NCI-H510A (cell line): ENCODE measurements around the gene AGMO.

Source experiments
- DNase-seq: peaks from one replicate; lab custom pipeline; 2025; lab: John Stamatoyannopoulos, UW

AGMO gene

DNA sequence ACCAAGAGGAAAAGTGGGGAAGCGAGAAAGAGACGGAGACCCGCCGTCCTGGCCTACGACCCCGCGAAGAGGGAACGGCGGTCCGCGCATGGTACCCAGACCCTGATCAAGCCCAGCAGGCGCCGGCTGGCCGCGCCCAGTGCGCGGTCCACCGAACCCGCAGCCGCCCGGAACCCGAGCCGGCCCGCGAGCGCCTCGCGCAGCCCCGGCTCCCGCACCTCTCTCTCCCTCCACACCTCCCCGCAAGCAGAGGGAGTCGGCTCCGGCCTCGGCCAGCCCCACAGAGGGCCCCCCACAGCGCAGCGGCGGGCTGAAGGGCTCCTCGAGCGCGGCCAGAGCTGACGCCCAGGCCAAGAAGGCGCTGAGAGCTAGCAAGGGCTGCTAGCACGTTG, 164.7 kb downstream of the AGMO start:
- no peak for DNase-seq

DNA sequence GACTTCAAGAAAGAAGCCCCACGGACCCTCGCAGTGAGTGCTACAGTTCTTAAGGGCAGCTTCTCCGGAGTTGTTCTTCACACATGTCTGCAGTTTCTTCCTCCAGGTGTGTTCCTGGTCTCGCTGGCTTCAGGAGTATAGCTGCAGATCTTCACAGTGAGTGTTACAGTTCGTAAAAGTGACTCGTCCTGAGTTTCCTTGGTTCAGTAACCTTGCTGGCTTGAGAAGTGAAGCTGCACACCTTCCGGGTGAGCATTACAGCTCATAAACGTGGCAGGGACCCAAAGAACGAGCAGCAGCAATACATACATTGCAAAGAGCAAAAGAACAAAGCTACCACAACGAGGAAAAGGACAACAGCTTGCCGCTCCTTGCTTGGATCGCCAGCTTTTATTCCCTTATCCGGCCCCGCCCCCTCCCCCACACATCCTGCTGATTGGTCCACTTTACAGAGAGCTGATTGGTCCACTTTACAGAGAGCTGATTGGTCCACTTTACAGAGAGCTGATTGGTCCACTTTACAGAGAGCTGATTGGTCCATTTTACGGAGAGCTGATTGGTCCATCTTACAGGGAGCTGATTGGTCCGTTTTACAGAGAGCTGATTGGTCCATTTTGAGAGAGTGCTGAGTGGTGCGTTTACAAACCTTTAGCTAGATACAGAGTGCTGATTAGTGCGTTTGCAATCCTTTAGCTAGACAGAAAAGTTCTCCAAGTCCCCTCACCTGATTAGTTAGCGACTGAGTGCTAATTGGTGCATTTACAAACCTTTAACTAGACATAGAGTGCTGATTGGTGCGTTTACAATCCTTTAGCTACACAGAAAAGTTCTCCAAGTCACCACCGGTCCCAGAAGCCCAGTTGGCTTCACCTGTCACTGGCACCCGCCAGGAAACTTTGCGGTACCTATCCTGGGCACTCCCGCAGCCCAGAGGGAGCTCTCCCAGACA, 165.3 kb downstream of the AGMO start:
- DNase-seq = no peak

DNA sequence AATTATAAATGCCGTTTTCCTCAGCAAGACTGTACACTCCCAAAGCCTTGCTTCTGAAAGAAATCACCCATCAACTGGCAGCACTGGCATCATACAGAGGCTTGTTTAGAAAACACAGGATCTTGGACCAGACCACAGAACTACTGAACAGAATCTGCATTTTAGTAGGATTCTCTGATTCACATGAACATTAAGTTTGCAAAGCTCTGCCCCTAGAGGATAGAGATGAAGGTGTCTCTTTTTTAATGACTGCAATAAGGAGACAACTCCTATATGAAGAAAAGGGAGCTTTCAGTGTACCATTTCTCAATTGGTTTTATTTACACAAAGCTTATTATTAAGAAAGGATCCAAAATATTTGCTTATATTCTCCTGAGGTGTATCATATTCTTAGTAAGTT, 172.7 kb downstream of the AGMO start:
- DNase-seq = no peak

DNA sequence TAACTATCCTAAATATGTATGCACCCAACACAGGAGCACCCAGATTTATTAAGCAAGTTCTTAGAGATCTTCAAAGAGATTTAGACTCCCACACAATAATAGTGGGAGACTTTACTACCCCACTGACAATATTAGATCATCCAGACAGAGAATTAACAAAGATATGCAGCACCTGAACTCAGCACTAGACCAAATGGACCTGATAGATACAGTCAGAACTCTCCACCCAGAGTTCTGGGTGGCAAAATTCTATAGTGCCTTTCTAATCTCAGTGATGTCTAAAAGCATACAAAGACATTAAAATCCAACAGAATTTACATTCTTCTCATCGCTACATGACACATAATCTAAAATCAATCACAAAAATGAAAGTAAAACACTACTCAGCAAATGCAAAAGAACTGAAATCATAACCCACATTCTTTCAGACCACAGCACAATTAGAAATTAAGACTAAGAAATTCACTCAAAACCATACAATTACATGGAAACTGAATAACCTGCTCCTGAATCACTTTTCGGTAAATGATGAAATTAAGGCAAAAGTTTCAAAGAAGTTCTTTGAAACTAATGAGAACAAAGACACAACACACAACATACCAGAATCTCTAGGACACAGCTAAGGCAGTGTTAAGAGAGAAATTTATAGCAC, 183.2 kb downstream of the AGMO start:
- DNase-seq = no peak

DNA sequence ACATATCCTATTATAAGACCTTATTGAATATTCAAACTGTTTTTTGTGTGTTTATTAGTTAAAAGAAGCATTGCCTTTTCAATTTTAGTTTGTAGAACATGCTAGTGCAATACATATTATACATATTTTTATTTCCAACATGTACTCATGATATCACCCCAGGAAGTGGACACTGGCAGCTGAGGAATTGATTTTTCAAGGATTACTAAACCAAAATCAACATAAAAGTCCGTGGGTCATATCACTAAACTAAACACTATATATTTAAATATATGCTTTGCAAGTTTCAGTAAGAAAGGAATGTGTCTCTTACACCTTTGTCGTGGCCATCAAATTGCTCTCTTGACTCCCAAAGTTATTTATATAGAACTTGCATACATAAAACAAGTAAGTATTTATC, 185.2 kb downstream of the AGMO start:
- DNase-seq = no peak

DNA sequence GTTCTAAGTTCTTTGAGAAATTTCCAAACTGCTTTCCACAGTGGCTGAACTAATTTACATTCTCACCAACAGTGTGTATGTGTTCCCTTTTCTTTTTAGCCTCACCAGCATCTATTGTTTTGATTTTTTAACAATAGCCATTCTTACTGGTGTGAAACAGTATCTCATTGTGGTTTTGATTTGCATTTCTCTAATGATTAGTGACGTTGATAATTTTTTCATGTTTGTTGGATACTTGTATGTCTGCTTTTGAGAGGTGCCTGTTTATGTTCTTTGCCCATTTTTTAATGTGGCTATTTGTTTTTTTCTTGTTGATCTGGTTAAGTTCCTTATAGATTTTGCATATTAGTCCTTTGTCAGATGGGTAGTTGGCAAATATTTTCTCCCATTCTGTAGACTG, 191.4 kb downstream of the AGMO start:
- DNase-seq = no peak

DNA sequence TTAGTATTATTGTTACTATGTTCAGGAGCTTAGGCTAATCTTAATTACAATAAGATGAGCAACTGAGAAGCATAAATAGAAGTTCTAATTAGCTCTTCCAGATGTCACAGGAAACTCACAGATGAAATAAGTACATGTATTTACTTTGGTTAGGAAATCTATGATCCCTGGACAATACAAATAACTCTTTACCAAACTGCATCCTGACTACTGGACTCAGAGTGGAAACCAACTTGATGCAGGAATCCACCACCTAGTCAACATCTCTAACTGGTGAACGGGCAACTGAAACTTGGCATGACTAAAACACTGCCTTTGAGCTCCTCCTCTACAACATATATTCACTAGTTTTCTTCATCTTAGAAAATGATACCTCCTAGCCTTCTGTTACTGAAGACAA, 193.2 kb downstream of the AGMO start:
- no peak for DNase-seq

DNA sequence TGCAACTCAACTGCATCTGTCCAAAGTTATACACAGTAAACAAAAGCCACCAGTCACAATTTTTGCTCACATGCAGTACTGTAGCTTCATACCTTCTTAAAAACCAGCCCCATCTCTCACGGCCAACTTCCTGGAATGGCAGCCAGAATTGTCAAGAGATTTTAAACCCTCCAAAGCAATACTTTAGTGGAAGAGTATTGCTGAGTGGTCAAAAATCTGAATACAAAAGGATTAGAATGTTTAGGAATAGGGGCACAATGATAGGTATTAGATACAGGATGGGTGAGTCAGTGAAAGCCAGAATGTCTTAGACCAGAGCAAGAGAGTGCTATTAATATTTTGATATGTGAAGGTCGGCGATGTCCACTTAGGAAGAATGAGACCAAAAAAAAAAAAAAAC, 193.9 kb downstream of the AGMO start:
- DNase-seq = no peak

DNA sequence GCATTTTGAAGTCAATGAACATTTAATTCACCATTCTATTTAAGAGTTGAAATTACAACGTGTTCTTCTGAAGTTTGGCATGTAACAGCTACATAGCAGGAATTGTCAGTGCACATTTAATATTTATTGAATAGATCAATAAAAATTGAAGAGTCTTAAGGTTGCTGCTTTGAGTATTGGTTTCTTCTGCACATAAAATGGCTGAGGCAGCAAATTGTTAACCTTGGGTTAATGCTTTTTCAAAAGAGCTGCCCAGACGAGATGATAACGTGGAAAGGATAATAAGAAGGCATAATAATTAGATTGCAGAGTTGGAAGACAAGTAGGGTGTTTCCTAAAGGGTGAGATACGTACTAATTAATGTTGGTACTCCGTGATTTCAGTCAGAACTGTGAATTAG, 203.7 kb downstream of the AGMO start:
- no peak for DNase-seq

DNA sequence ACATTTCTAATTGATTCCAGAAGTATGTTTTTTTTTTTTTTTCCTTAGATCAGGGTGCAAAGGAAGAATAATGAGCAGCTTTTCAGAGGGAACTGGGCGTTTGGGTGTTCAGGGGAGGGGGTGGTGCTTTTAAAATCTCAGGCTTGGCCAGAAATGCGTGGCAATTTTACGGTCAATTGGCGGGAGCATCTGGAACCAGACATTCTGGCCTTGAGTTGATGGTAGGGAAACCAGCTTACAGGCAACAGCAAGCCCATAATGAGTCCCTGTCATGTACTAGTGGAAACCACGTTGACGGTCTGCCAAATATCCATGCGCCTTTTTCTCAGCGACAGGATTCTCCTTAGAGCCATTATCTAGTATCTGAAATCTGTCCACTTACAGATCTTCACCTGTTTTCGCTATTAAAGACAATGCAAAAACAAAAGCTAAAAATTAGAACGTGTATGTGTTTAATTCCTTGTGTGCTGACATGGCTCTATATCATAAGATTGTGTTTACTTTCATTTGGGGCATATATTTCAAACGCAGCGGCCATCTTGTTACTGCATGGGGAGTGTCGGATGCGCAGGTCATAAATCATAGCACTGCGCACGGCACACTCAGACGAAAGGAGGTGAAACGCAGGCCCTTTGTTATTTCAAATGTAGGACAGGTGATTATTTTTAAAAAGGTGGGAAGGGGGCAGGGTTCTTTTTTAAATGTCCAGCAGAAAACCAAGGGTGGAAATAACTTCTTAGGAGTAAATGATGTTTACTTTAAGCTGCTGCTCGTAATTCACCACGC, 209.2 kb downstream of the AGMO start:
- no peak for DNase-seq

DNA sequence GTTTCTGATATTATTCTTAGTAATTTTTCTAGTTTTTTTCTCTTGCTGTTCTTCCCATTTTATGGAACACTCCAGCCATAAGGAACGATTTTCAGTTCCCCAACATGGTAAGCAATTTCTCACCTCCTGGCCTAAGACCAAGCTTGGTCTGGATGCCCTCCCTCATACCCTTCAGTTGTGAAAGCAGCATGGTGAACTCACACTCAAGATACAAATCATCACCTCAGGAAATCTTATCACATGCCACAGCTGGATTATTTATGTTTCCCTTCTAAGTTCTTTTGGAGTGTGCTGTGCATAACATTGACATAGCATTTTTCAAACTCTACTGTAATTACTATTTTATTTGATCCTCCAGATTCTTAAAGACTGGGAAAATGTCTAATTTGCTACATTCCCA, 216.6 kb downstream of the AGMO start:
- no peak for DNase-seq

DNA sequence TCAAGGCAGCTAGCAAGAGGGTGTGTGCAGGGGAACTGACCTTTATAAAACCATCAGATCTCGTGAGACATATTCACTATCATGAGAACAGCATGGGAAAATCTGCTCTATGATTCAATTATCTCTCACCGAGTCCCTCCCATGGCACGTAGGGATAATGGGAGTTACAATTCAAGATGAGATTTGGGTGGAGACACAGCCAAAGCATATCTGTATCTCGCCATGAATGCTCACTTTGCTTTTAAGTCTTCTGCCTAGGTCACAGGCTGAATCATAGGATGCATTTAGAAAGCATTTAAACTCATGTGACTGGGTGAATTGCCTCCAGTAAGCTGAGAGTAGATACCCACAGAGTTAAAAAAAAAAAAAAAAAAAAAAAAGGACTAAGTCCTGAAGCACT, 220.0 kb downstream of the AGMO start:
- no peak for DNase-seq

DNA sequence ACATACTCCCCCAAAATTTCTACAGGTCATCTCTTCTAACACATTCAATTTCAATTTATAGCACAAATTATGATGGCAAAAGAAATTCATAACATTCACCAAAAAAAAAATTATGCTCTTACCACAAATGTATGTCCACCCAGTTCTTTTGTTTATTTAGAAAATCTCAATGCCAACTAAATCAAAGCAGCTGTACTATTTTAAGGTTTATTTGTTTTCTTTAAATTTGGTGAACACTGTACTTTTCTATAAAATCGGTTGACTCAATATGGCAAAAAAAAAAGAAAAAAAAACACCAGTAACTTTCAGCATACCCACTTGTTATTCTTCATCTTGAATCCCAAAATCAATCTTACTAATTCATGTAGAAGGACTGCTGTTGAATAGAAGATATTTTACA, 225.7 kb downstream of the AGMO start:
- no peak for DNase-seq

DNA sequence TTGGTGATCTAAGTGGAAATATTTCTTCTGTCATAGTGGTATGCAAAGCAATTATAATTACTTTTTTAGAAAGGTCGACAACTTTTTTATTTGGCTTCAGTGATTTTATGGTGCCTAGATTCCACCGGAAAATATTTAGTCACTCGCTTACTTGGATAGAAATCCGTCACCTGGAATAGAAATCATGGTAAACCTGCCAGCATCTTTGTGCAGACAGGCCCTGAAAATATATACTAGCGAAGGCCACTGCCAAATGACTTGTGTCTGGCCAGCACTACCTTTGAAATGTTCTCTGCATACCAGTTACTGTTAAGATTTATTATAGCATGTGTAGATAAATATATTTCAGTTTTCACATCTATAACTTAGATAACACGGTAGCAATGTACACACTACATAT, 226.4 kb downstream of the AGMO start:
- DNase-seq = no peak

DNA sequence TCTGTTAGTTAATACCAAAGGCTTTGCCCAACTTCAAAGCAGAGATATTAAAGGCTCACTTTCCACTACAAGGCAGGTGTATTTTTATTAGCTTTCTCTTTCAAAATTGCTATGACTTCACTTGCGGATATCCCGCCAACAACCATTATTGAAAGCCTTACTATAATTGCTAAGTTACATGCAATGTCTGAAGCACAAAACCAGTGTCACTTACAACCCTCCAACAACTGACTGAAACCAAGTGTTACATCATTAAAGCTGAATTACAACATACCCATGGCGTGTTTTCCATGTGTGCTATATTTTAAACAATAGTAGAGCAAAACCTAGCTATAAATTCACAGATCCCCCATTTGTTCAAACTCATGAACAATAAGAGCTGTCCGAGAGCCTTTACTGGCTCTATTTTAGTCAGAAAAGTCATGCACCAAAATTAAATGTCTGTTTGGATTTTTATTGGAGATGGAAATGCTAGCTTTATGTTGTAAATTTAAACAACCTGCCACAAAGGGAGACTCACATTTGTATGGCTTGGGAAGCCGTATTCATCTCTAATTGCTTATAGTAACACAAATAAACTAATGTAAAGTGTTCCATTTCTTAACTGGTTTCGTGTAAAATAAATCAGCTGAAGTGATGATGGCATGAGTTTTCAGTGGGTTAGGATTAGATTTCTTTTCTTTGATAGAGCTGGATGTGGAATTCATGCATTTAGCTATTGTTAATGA, 227.1 kb downstream of the AGMO start:
- no peak for DNase-seq

DNA sequence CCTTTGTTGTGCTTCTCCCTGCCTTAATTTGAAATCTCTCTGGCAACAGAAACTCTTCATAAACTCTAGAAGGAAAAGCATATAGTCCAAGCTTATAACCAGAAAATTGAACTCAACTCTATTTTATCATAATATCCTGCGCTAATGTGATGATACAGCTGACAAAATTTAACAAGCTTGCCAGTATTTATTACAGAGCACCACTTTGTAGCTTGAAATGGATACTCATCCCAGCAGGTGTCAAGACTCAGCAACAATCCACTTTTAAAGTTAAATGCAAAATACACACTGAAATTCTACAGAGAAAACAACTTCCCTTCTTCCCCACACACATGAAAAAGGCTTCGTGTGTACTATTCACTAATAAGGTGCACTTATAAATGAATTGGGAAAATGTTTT, 228.9 kb downstream of the AGMO start:
- DNase-seq = no peak

DNA sequence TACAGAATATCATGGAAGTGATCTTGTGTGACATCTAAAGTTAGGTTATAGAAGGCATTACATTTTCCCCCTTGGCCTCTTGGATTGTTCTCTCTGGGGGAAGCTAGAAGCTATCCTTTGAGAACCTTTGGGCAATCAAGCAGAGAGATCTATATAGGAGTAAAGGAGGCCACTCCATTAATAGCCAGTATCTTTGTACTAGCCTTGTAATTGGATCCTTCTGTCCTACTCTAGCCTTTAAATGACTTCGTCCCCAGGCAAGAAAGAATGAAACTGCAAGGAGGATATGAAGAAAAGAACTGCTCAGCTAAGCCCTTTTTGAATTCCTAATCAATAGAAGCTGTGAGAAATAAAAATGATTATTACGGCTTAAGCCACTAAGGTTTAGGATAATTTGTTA, 230.9 kb downstream of the AGMO start:
- DNase-seq = no peak

DNA sequence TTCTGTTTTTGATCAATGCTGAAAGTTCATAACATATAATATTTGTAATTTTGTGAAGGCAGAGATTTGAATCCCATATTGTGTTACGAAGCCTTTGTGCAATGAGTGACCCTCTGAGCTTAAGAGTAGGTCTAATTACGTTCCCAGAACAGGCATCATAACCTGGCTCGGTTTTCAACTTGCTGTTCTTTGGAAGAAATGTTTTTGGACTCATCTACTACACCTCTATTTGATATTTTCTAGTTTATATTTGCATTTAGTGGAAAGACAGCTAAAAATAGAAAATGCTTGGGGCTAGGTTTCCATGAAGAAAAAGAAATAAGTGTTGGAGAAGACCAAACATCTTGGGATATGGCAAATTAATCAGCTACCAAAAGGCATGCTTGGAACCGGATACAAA, 234.8 kb downstream of the AGMO start:
- no peak for DNase-seq

DNA sequence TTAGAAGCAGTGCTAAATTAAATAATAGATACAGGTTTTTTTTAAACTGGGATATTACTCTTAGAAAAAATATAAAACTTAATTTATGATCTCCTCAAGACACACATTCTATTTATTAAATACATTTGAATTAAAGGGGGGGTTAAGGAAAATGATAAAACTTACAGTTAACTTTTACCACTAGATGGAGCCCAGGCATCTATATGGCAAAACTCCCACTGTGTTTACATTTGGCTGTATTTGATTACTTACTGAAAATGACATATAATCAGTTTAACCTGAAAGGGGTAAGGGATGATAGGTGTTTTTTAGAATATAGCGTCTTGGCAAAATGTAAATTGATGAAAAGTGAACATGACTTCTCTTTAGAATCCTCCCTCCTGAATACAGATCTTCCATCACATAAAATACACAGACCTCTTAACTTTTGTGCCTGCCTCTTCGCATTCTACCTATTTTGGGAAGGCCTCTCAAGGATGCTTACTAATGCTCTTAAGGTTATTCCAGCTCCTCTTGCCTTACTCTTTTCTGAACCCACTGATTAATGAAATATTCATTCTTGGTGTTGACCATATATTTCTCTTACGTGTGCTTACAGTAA, 235.7 kb downstream of the AGMO start:
- no peak for DNase-seq

DNA sequence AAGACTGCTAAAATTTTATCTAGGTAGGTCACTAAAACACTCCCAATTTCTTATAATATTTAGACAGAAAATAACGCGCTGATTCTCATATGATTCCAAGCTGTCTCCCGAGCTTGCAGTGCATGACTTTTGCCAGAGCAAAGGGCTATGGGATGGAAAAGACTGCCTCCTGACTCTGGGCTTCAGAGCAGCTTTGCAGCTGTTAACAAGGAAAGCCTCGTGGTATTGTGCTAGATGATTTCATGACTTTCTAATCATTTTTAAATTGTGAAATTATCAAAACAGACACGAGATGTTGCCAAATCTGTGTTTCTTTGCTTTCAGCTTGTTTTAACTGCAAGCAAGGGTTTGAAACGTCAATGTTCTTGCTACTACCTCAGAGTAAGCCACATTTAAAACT, 238.3 kb downstream of the AGMO start:
- no peak for DNase-seq

DNA sequence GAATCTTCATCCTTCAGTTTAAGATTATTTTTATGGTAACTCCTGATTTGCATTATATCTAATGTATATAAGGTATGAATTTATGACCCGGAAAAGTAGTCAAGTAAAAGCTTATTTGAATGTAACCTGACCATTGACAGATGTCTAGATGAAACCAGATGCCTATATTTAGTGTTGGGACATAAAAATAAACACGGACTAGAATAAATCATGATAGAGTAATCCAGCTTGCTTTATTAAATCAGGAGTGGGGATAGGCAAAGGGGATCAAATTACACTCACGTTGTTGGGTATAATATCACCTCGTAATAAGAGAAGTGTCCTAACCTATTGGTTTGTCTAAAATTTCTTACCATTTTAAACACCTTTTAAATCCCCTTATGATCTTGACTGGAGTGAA, 244.6 kb downstream of the AGMO start:
- DNase-seq = no peak

DNA sequence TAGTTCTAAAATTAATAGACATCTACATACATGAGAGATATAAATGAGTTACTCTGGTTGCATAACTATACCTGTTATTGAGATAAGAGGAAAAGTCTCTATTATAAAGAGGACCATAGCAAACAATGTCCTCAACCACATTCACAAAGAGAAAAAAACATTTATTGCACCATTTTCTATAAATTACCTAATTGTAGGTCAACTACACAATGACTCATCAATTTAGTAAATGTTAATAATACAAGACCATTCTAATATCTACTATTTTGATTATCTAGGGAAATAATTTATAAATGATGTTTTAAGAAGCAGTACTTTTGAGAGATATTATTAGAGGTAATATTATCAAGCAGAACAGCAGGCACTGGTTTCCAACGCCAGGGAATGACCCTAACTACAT, 246.1 kb downstream of the AGMO start:
- DNase-seq = no peak
